Keratinocyte (primary cell): ENCODE data around the gene MRPL28. TPM values are rescaled to one million over a fixed set of nuclear protein-coding genes. Genes with fewer than 3 reads are reported as not detected.

Experiments used
- DNase-seq: peaks from one replicate; pipeline ENCODE4 v3.0.0-alpha.2; 2011; ENCODE audit warnings: low read depth, missing footprints, low spot score
- FAIRE-seq: peaks from 2 replicates; lab custom pipeline; 2011; peaks lifted over from hg19 to GRCh38; lab: Jason Lieb, UNC
- H2AFZ ChIP-seq: 2 replicates; pipeline ENCODE4 v1.6.0; 2012; ENCODE audit warnings: low read length, control low read depth, inconsistent platforms; ENCODE audit not compliant: control insufficient read depth
- H3K27ac ChIP-seq: 2 replicates; pipeline ENCODE4 v1.5.1; 2011; ENCODE audit warnings: low read length; ENCODE audit not compliant: control insufficient read depth, insufficient read depth
- H3K27me3 ChIP-seq: 3 replicates; pipeline ENCODE4 v1.6.0; 2011; ENCODE audit warnings: low read length; ENCODE audit not compliant: control insufficient read depth, insufficient read depth; ENCODE audit errors: extremely low read depth
- H3K36me3 ChIP-seq, 2 experiments: 2 replicates in 1 of 2; 3 replicates in 1 of 2; pipeline ENCODE4 v1.5.1; 2011; ENCODE audit warnings: low read length in 2 of 2, mild to moderate bottlenecking in 1 of 2; ENCODE audit not compliant: control insufficient read depth in 2 of 2, insufficient read depth in 2 of 2; ENCODE audit errors: extremely low read depth in 1 of 2
- H3K4me1 ChIP-seq: 3 replicates; pipeline ENCODE4 v1.5.1; 2011; ENCODE audit warnings: low read length; ENCODE audit not compliant: control insufficient read depth, insufficient read depth; ENCODE audit errors: extremely low read depth
- H3K4me2 ChIP-seq: 3 replicates; pipeline ENCODE4 v1.6.0; 2011; ENCODE audit warnings: low read depth, low read length; ENCODE audit not compliant: control insufficient read depth, insufficient read depth; ENCODE audit errors: extremely low read depth
- H3K4me3 ChIP-seq, 3 experiments: fragments of 200-600 bp in 1 of 3; sonication (generic) in 1 of 3; 2 replicates in 2 of 3; 3 replicates in 1 of 3; pipeline ENCODE4 v1.5.1; 2011 to 2016; ENCODE audit warnings: low read length in 3 of 3, mild to moderate bottlenecking in 3 of 3, control low read depth in 2 of 3, inconsistent platforms in 1 of 3, low read depth in 1 of 3, mixed read lengths in 1 of 3, mixed run types in 1 of 3, moderate library complexity in 1 of 3; ENCODE audit not compliant: control insufficient read depth in 2 of 3, insufficient read depth in 2 of 3; ENCODE audit errors: extremely low read depth in 1 of 3
- H3K79me2 ChIP-seq: 2 replicates; pipeline ENCODE4 v1.6.0; 2012; ENCODE audit warnings: low read length; ENCODE audit not compliant: control insufficient read depth, insufficient read depth
- H3K9ac ChIP-seq: 3 replicates; pipeline ENCODE4 v1.6.0; 2011; ENCODE audit warnings: low read length; ENCODE audit not compliant: control insufficient read depth, insufficient read depth; ENCODE audit errors: extremely low read depth
- H3K9me1 ChIP-seq: 3 replicates; pipeline ENCODE4 v1.6.0; 2011; ENCODE audit warnings: low read length; ENCODE audit not compliant: control insufficient read depth, insufficient read depth; ENCODE audit errors: extremely low read depth
- H3K9me3 ChIP-seq: 2 replicates; pipeline ENCODE4 v1.5.1; 2012; ENCODE audit warnings: low read depth, low read length; ENCODE audit not compliant: control insufficient read depth
- H4K20me1 ChIP-seq: 3 replicates; pipeline ENCODE4 v1.6.0; 2011; ENCODE audit warnings: low read length; ENCODE audit not compliant: control insufficient read depth, insufficient read depth; ENCODE audit errors: extremely low read depth
- CTCF ChIP-seq, 3 experiments: IDR thresholded peaks in 1 of 3; conservative IDR thresholded peaks in 1 of 3; optimal IDR thresholded peaks in 1 of 3; 2 replicates in 2 of 3; 3 replicates in 1 of 3; pipeline versions ENCODE3 to v1.5.1; 2011; ENCODE audit warnings: low read length in 3 of 3, mild to moderate bottlenecking in 3 of 3, moderate library complexity in 2 of 3, control low read depth in 1 of 3, inconsistent platforms in 1 of 3; ENCODE audit not compliant: insufficient read depth in 2 of 3; ENCODE audit errors: extremely low read depth in 1 of 3
- EZH2 ChIP-seq: IDR thresholded peaks from one replicate; pipeline ENCODE4 v1.6.1; 2012; ENCODE audit warnings: inconsistent platforms, mild to moderate bottlenecking, low read length, moderate library complexity
- dilution Hi-C: fragments of 300-500 bp; cut with MboI; formaldehyde crosslinking; loops from one replicate; pipeline ENCODE4 v1.7.0; 2020; ENCODE audit warnings: low sequenced_read_pairs; ENCODE audit not compliant: extremely low pct_ligation_motif_present
- polyA plus RNA-seq, 5 experiments: library from polyadenylated mRNA; depleted of rRNA in 3 of 5; stranded (reverse) in 3 of 5; stranded (forward) in 1 of 5; unstranded in 1 of 5; fragments of >200 nt; gene quantifications; 1 replicate in 1 of 5; 2 replicates in 3 of 5; 3 replicates in 1 of 5; pipeline versions ENCODE4 v1.2.1 to v1.2.3, GENCODE V29; 2011 to 2012; ENCODE audit warnings: missing spikeins in 2 of 5, low read depth in 1 of 5, low replicate concordance in 1 of 5

MRPL28 gene
- polyA plus RNA-seq, 1 donor (not counting 4 experiments of a cell fraction or from before 2014, with no cell fraction given), result 115 TPM

DNA sequence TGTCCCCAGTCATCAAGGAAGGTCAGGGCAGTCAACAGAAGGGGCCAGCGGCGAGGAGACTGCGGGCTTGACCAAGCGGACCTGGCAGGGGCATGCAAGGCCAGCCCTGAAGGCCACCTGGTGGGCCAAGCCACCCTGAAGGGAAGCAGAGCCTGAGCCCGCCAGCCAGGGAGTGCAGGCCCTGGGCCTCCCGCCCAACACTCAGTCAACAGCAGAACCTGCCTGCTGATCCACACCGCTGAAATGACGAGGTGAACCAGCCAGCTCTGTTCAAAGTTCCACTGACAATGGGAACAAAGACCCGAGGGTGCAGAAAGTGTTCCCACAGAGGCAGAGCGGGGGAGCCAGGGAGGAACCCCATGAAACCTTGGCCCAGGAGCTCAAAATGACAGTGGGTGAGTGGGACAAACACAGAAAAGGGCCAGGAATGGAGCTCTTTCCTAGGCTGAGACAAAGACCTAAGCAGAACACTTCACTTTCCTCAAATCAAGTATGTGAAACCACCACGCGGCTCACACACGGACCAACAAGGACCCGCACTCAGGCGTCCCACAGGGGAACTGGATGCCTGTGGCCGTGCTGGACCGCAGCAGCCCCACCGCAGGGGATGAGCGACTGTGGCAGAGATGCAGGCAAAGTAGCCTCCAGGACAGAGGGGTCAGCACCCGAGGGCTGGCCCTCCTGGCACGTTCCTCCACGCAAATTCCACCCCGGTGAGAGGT lies 29.8 kb downstream of the MRPL28 start:
- no peak overlapping the region for H3K9ac ChIP-seq
- H2AFZ ChIP-seq, result no peak overlapping the region
- peaks cover 21% of the 10 kb centered on the region for H4K20me1 ChIP-seq
- H3K27me3 ChIP-seq, result no peaks in the 10 kb centered on the region
- FAIRE-seq (no peak), DNase-seq (no peak)
- H3K9me3 ChIP-seq, result no peaks in the 10 kb centered on the region
- H3K4me3 ChIP-seq, result no peak overlapping the region
- H3K27ac ChIP-seq, result no peak overlapping the region
- TF ChIP-seq CTCF (optimal IDR thresholded peaks at IDR 0.05 in 1 of 3, IDR thresholded peaks at IDR 0.05 in 1 of 3, conservative IDR thresholded peaks at IDR 0.05 in 1 of 3; ENCODE audit: extremely low read depth in 1 of 3, insufficient read depth in 2 of 3, low read length in 3 of 3) (no peak), EZH2 (no peak)
- H3K36me3 ChIP-seq, result peaks cover 6% of the 10 kb centered on the region in 2 experiments
- peaks cover 7% of the 10 kb centered on the region for H3K9me1 ChIP-seq
- H3K4me1 ChIP-seq, result peaks cover 3% of the 10 kb centered on the region
- peaks cover 89% of the 10 kb centered on the region for H3K79me2 ChIP-seq
- dilution Hi-C loops, result no loop called here
- H3K4me2 ChIP-seq, result no peak overlapping the region

DNA sequence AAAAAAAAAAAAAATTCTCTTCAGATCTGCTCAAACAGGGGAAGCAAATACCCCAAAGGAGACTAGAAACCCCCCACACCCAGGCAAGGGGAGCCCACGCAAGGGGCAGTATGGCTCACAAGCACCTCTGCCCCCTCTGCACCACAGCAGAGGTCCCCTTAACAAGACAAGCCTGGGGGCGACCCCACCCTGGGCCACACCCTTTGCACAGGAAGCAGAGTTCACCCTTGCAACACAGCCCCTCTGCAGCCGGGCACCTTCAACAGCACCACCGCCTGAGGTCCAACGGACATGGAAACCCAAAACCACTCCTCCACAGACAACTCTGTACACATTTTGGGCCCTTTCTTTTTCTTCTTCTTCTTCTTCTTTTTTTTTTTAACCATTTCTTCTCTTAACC lies 30.7 kb downstream of the MRPL28 start:
- H3K9me3 ChIP-seq, result no peaks in the 10 kb centered on the region
- FAIRE-seq (no peak), DNase-seq (no peak)
- peaks cover 27% of the 10 kb centered on the region for H4K20me1 ChIP-seq
- peaks cover 0 to 3% of the 10 kb centered on the region in 2 experiments for H3K36me3 ChIP-seq
- H3K27me3 ChIP-seq, result no peaks in the 10 kb centered on the region
- H3K4me3 ChIP-seq, result no peak overlapping the region
- no peak for TF ChIP-seq EZH2
- no peak for TF ChIP-seq CTCF (optimal IDR thresholded peaks at IDR 0.05 in 1 of 3, IDR thresholded peaks at IDR 0.05 in 1 of 3, conservative IDR thresholded peaks at IDR 0.05 in 1 of 3; ENCODE audit: extremely low read depth in 1 of 3, insufficient read depth in 2 of 3, low read length in 3 of 3)
- no peak overlapping the region for H3K27ac ChIP-seq
- H3K79me2 ChIP-seq, result peaks cover 89% of the 10 kb centered on the region
- dilution Hi-C loops, result no loop called here
- H3K9me1 ChIP-seq, result peaks cover 5% of the 10 kb centered on the region
- H2AFZ ChIP-seq, result no peak overlapping the region
- no peak overlapping the region for H3K4me2 ChIP-seq
- H3K9ac ChIP-seq, result no peak overlapping the region
- H3K4me1 ChIP-seq, result no peaks in the 10 kb centered on the region
